Fibroblast of lung (primary cell): ENCODE measurements around the gene ABCF3. TPM values are rescaled to one million over a fixed set of nuclear protein-coding genes. Genes with fewer than 3 reads are reported as not detected.

Experiments
- DNase-seq, 2 donors: peaks; one replicate each; pipeline versions ENCODE4 v3.0.0 to v3.0.0-alpha.2; 2010; ENCODE audit warnings: low read depth in 2 of 2
- H2AFZ ChIP-seq: 2 replicates; pipeline ENCODE4 v1.5.1; 2012; ENCODE audit warnings: low read length, control low read depth, inconsistent platforms
- H3K27ac ChIP-seq: 2 replicates; pipeline ENCODE4 v1.5.1; 2011; ENCODE audit warnings: low read length, control low read depth; ENCODE audit not compliant: insufficient read depth
- H3K27me3 ChIP-seq: 2 replicates; pipeline ENCODE4 v1.5.1; 2011; ENCODE audit warnings: mild to moderate bottlenecking, low read length; ENCODE audit not compliant: control insufficient read depth, insufficient read depth
- H3K36me3 ChIP-seq: 2 replicates; pipeline ENCODE4 v1.5.1; 2011; ENCODE audit warnings: low read length; ENCODE audit not compliant: control insufficient read depth, insufficient read depth
- H3K4me1 ChIP-seq: 2 replicates; pipeline ENCODE4 v1.5.1; 2011; ENCODE audit warnings: low read length; ENCODE audit not compliant: control insufficient read depth, insufficient read depth; ENCODE audit errors: extremely low read depth
- H3K4me2 ChIP-seq: 2 replicates; pipeline ENCODE4 v1.5.1; 2011; ENCODE audit warnings: low read length, control low read depth; ENCODE audit not compliant: insufficient read depth; ENCODE audit errors: extremely low read depth
- H3K4me3 ChIP-seq, 4 experiments: fragments of 200-600 bp in 1 of 4; sonication (generic) in 1 of 4; replicated peaks in 1 of 4; 2 replicates each; pipeline ENCODE4 v1.5.1; 2011 to 2016; ENCODE audit warnings: low read length in 4 of 4, low read depth in 3 of 4, mild to moderate bottlenecking in 3 of 4, control low read depth in 2 of 4, inconsistent platforms in 1 of 4, mixed read lengths in 1 of 4; ENCODE audit not compliant: insufficient read depth in 1 of 4; ENCODE audit errors: control extremely low read depth in 1 of 4
- H3K79me2 ChIP-seq: 2 replicates; pipeline ENCODE4 v1.5.1; 2012; ENCODE audit warnings: mild to moderate bottlenecking, low read length, inconsistent platforms; ENCODE audit not compliant: control insufficient read depth, insufficient read depth
- H3K9ac ChIP-seq: 2 replicates; pipeline ENCODE4 v1.5.1; 2011; ENCODE audit warnings: mild to moderate bottlenecking, low read length, control low read depth; ENCODE audit not compliant: insufficient read depth
- H3K9me3 ChIP-seq: 2 replicates; pipeline ENCODE4 v1.5.1; 2012; ENCODE audit warnings: low read depth, low read length; ENCODE audit not compliant: control insufficient read depth, insufficient read depth
- H4K20me1 ChIP-seq: 2 replicates; pipeline ENCODE4 v1.5.1; 2011; ENCODE audit warnings: low read length; ENCODE audit not compliant: control insufficient read depth, insufficient read depth; ENCODE audit errors: extremely low read depth
- EZH2 ChIP-seq: IDR thresholded peaks from 2 replicates; pipeline ENCODE4 v1.5.1; 2012; ENCODE audit warnings: low read length, control low read depth, mild to moderate bottlenecking; ENCODE audit errors: missing control alignments
- polyA plus RNA-seq, 2 donors: library from polyadenylated mRNA; depleted of rRNA in 1 of 2; stranded (reverse) in 1 of 2; unstranded in 1 of 2; fragments of >200 nt; gene quantifications; 2 replicates each; pipeline ENCODE4 v1.2.1, GENCODE V29; 2011 to 2012; ENCODE audit warnings: missing spikeins in 1 of 2
- total RNA-seq: library from RNA; depleted of rRNA; stranded (reverse); fragments of >200 nt; gene quantifications from 2 replicates; pipeline ENCODE4 v1.2.1, GENCODE V29; 2014
- TF ChIP-seq, protein P1 (sequence below), 2 donors: IDR thresholded peaks in 1 of 2; conservative IDR thresholded peaks in 1 of 2; 1 replicate in 1 of 2; 2 replicates in 1 of 2; pipeline ENCODE4 v1.5.1; 2011 to 2012; ENCODE audit warnings: low read length in 2 of 2, control low read depth in 1 of 2, inconsistent platforms in 1 of 2, low read depth in 1 of 2, mild to moderate bottlenecking in 1 of 2

Gene ABCF3
- total and polyA plus RNA-seq, 2 donors (not counting 1 experiment from before 2014, with no cell fraction given), result 31.3 to 65.1 TPM

DNA sequence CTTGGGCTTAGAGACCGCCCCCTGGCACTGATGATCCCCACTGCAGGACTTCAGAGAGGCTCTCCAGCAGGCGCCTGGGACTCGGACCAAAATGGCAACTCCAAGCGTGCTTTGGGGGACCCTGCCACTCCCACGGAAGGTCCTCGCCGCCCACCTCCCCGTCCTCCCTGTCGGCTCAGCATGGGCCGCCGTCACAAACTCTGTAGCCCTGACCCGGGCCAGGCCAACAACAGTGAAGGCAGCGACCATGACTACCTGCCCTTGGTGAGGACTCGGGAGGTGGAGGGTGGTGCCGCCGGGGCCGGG is 55.1 kb downstream of the ABCF3 start:
- H3K4me1 ChIP-seq, result no peaks in the 10 kb centered on the region
- H3K27ac ChIP-seq, result no peak overlapping the region
- H3K9me3 ChIP-seq, result no peaks in the 10 kb centered on the region
- H3K27me3 ChIP-seq, result no peaks in the 10 kb centered on the region
- H3K36me3 ChIP-seq, result peaks cover 11% of the 10 kb centered on the region
- no peaks in the 10 kb centered on the region for H4K20me1 ChIP-seq
- no peak for TF ChIP-seq EZH2
- TF ChIP-seq, protein P1, sequence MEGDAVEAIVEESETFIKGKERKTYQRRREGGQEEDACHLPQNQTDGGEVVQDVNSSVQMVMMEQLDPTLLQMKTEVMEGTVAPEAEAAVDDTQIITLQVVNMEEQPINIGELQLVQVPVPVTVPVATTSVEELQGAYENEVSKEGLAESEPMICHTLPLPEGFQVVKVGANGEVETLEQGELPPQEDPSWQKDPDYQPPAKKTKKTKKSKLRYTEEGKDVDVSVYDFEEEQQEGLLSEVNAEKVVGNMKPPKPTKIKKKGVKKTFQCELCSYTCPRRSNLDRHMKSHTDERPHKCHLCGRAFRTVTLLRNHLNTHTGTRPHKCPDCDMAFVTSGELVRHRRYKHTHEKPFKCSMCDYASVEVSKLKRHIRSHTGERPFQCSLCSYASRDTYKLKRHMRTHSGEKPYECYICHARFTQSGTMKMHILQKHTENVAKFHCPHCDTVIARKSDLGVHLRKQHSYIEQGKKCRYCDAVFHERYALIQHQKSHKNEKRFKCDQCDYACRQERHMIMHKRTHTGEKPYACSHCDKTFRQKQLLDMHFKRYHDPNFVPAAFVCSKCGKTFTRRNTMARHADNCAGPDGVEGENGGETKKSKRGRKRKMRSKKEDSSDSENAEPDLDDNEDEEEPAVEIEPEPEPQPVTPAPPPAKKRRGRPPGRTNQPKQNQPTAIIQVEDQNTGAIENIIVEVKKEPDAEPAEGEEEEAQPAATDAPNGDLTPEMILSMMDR (conservative IDR thresholded peaks at IDR 0.05 in 1 of 2, IDR thresholded peaks at IDR 0.05 in 1 of 2; ENCODE audit: low read depth in 1 of 2, low read length in 2 of 2), result no peak
- no peak overlapping the region for H3K4me2 ChIP-seq
- no peak overlapping the region for H3K4me3 ChIP-seq
- no peaks in the 10 kb centered on the region for H3K79me2 ChIP-seq
- no peak overlapping the region for H2AFZ ChIP-seq
- H3K9ac ChIP-seq, result no peak overlapping the region
- DNase-seq, result no peak

DNA sequence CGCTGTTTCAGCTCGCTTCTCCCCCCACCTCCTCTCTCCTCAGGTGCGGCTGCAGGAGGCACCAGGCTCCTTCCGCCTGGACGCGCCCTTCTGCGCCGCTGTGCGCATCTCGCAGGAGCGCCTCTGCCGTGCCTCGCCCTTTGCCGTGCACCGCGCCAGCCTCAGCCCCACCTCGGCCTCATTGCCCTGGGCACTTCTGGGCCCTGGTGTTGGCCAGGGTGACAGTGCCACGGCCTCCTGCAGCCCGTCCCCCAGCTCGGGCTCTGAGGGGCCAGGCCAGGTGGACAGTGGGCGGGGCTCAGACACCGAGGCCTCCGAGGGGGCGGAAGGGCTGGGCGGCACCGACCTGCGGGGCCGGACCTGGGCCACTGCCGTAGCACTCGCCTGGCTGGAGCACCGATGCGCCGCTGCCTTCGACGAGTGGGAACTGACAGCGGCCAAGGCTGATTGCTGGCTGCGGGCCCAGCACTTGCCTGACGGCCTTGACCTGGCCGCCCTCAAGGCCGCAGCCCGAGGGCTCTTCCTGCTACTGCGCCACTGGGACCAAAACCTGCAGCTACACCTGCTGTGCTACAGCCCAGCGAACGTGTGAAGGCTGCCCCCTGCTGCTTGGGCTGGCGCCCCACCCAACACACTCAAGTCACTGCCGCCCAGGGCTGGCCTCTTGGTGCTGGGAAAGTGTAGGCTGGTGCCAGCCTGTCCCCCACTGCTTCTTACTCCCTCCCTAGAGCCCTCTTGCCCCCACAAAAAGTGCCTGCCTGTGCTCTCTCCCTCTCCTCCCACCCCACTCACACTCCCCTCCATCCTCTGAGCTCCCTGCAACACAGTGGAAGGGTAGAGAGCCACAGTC is 55.7 kb downstream of the ABCF3 start:
- H3K79me2 ChIP-seq, result no peaks in the 10 kb centered on the region
- H3K36me3 ChIP-seq, result peaks cover 11% of the 10 kb centered on the region
- no peak overlapping the region for H2AFZ ChIP-seq
- H4K20me1 ChIP-seq, result no peaks in the 10 kb centered on the region
- peak; percentile 30 to 32 for DNase-seq
- H3K9ac ChIP-seq, result no peak overlapping the region
- H3K4me3 ChIP-seq, result no peak overlapping the region
- TF ChIP-seq, protein P1 (conservative IDR thresholded peaks at IDR 0.05 in 1 of 2, IDR thresholded peaks at IDR 0.05 in 1 of 2; ENCODE audit: low read depth in 1 of 2, low read length in 2 of 2), result peak; percentile 34 to 48
- TF ChIP-seq EZH2, result no peak
- H3K9me3 ChIP-seq, result no peaks in the 10 kb centered on the region
- H3K4me1 ChIP-seq, result no peaks in the 10 kb centered on the region
- no peaks in the 10 kb centered on the region for H3K27me3 ChIP-seq
- H3K4me2 ChIP-seq, result no peak overlapping the region
- H3K27ac ChIP-seq, result no peak overlapping the region

DNA sequence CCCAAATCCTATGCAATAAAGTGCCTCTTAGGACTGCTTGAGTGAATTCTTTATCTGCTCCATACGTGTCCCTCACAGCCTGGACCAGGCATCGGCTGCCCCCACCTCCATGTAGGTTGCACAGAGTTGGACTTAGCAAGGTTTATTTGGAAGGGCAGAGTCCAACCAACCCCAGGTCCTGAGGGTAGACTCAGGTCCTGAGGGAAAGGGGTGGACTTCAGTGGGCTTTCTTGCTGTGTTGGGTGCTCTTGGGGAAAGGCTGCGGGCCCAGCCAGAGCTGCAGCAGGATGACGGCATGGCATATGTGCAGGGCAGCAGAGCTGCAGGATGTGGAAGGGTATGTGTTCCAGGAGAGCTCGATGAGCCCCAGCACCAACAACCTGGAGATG is 56.3 kb downstream of the ABCF3 start:
- TF ChIP-seq, protein P1 (conservative IDR thresholded peaks at IDR 0.05 in 1 of 2, IDR thresholded peaks at IDR 0.05 in 1 of 2; ENCODE audit: low read depth in 1 of 2, low read length in 2 of 2), result no peak
- TF ChIP-seq EZH2, result no peak

More for the DNA sequence above, 56.3 kb downstream of the ABCF3 start:
- no peak overlapping the region for H3K4me3 ChIP-seq
- H2AFZ ChIP-seq, result no peak overlapping the region
- H3K27me3 ChIP-seq, result no peaks in the 10 kb centered on the region
- H3K79me2 ChIP-seq, result peaks cover 3% of the 10 kb centered on the region
- no peaks in the 10 kb centered on the region for H3K4me1 ChIP-seq
- H3K9ac ChIP-seq, result no peak overlapping the region
- no peaks in the 10 kb centered on the region for H3K9me3 ChIP-seq
- no peak overlapping the region for H3K27ac ChIP-seq
- no peaks in the 10 kb centered on the region for H4K20me1 ChIP-seq
- peaks cover 11% of the 10 kb centered on the region for H3K36me3 ChIP-seq
- H3K4me2 ChIP-seq, result no peak overlapping the region
- DNase-seq, result no peak

Other genes starting within 250 kb of the ABCF3 start
- 17.5 and 18.8 TPM in 2 replicates for gene ABCC5, start 168.3 kb upstream of the ABCF3 start, total RNA-seq
- gene ABCC5, start 168.3 kb upstream of the ABCF3 start, polyA plus RNA-seq, result 10.4 and 13.2 TPM in 2 replicates
- not detected in 2 replicates for gene HTR3D, start 154.5 kb upstream of the ABCF3 start, total RNA-seq
- gene HTR3D, start 154.5 kb upstream of the ABCF3 start, polyA plus RNA-seq, result not detected in 2 replicates
- not detected in 2 replicates for gene HTR3C, start 133.2 kb upstream of the ABCF3 start, total RNA-seq
- gene HTR3C, start 133.2 kb upstream of the ABCF3 start, polyA plus RNA-seq, result not detected in 2 replicates
- not detected in 2 replicates for gene HTR3E, start 89.1 kb upstream of the ABCF3 start, total RNA-seq
- not detected in 2 replicates for gene HTR3E, start 89.1 kb upstream of the ABCF3 start, polyA plus RNA-seq
- 23.4 and 26.9 TPM in 2 replicates for gene EIF2B5, start 50.8 kb upstream of the ABCF3 start, total RNA-seq
- 23.8 and 26.7 TPM in 2 replicates for gene EIF2B5, start 50.8 kb upstream of the ABCF3 start, polyA plus RNA-seq
- gene DVL3, start 30.8 kb upstream of the ABCF3 start, total RNA-seq, result 32.4 and 33.7 TPM in 2 replicates
- 16.5 and 19.8 TPM in 2 replicates for gene DVL3, start 30.8 kb upstream of the ABCF3 start, polyA plus RNA-seq
- gene AP2M1, start 11.3 kb upstream of the ABCF3 start, total RNA-seq, result 362 and 430 TPM in 2 replicates
- 746 and 902 TPM in 2 replicates for gene AP2M1, start 11.3 kb upstream of the ABCF3 start, polyA plus RNA-seq
- not detected in 2 replicates for gene VWA5B2, start 43.4 kb downstream of the ABCF3 start, total RNA-seq
- gene VWA5B2, start 43.4 kb downstream of the ABCF3 start, polyA plus RNA-seq, result not detected in 2 replicates
- gene ALG3, start 62.8 kb downstream of the ABCF3 start, total RNA-seq, result 21.6 and 26.7 TPM in 2 replicates
- gene ALG3, start 62.8 kb downstream of the ABCF3 start, polyA plus RNA-seq, result 27.2 and 36.8 TPM in 2 replicates
- gene EEF1AKMT4, start 63.5 kb downstream of the ABCF3 start, total RNA-seq, result 1.2 and 2.3 TPM in 2 replicates
- gene EEF1AKMT4, start 63.5 kb downstream of the ABCF3 start, polyA plus RNA-seq, result 2.1 and 2.3 TPM in 2 replicates
- under 0.01 TPM in 1 of 2 replicates, not detected in the other for gene CAMK2N2, start 75.4 kb downstream of the ABCF3 start, total RNA-seq
- gene CAMK2N2, start 75.4 kb downstream of the ABCF3 start, polyA plus RNA-seq, result 0.10 and 0.24 TPM in 2 replicates
- gene ECE2, start 89.8 kb downstream of the ABCF3 start, total RNA-seq, result not detected in 2 replicates
- gene ECE2, start 89.8 kb downstream of the ABCF3 start, polyA plus RNA-seq, result not detected in 2 replicates
- gene PSMD2, start 113.0 kb downstream of the ABCF3 start, total RNA-seq, result 345 and 429 TPM in 2 replicates
- 188 and 354 TPM in 2 replicates for gene PSMD2, start 113.0 kb downstream of the ABCF3 start, polyA plus RNA-seq
- gene EIF4G1, start 128.4 kb downstream of the ABCF3 start, total RNA-seq, result 187 and 263 TPM in 2 replicates
- 235 and 349 TPM in 2 replicates for gene EIF4G1, start 128.4 kb downstream of the ABCF3 start, polyA plus RNA-seq
- 18.5 and 22.3 TPM in 2 replicates for gene FAM131A, start 151.4 kb downstream of the ABCF3 start, total RNA-seq
- gene FAM131A, start 151.4 kb downstream of the ABCF3 start, polyA plus RNA-seq, result 9.3 and 13.4 TPM in 2 replicates
- gene CLCN2, start 175.4 kb downstream of the ABCF3 start, total RNA-seq, result 1.8 and 3.1 TPM in 2 replicates
- gene CLCN2, start 175.4 kb downstream of the ABCF3 start, polyA plus RNA-seq, result 0.93 and 1.7 TPM in 2 replicates
- 59.6 and 62.4 TPM in 2 replicates for gene POLR2H, start 175.5 kb downstream of the ABCF3 start, total RNA-seq
- gene POLR2H, start 175.5 kb downstream of the ABCF3 start, polyA plus RNA-seq, result 100 and 124 TPM in 2 replicates
- 0.50 and 0.51 TPM in 2 replicates for gene THPO, start 192.0 kb downstream of the ABCF3 start, total RNA-seq
- gene THPO, start 192.0 kb downstream of the ABCF3 start, polyA plus RNA-seq, result 0.16 and 0.27 TPM in 2 replicates
- 1.3 and 4.8 TPM in 2 replicates for gene CHRD, start 193.9 kb downstream of the ABCF3 start, total RNA-seq
- 0.46 and 1.3 TPM in 2 replicates for gene CHRD, start 193.9 kb downstream of the ABCF3 start, polyA plus RNA-seq